Cardiac fibroblast (primary cell): Measurements from ENCODE around the gene TMLHE.
"Not testable (repeated sequence)": the region's sequence is repeated elsewhere in the genome, so short reads cannot be mapped to it uniquely, and the experiment has no call there.

ENCODE experiments used
- DNase-seq, 2 donors: peaks; one replicate each; pipeline versions ENCODE4 v3.0.0 to v3.0.0-alpha.2; 2010; ENCODE audit warnings: low read depth in 2 of 2
- H3K4me3 ChIP-seq, 2 donors: replicated peaks in 1 of 2; 1 replicate in 1 of 2; 2 replicates in 1 of 2; pipeline ENCODE4 v1.5.1; 2011; ENCODE audit warnings: low read depth in 2 of 2, low read length in 2 of 2, mild to moderate bottlenecking in 2 of 2, moderate library complexity in 1 of 2
- CTCF ChIP-seq: IDR thresholded peaks from one replicate; pipeline ENCODE4 v1.5.1; 2011; ENCODE audit warnings: low read depth, mild to moderate bottlenecking, low read length, inconsistent platforms

The TMLHE gene

GRCh38 chrX:155632431-155633100, 19.8 kb upstream of the TMLHE start:
- TF ChIP-seq CTCF = no peak
- H3K4me3 ChIP-seq = no peak overlapping the region
- peak in 1 of 2 donors; percentile 18 for DNase-seq

DNA sequence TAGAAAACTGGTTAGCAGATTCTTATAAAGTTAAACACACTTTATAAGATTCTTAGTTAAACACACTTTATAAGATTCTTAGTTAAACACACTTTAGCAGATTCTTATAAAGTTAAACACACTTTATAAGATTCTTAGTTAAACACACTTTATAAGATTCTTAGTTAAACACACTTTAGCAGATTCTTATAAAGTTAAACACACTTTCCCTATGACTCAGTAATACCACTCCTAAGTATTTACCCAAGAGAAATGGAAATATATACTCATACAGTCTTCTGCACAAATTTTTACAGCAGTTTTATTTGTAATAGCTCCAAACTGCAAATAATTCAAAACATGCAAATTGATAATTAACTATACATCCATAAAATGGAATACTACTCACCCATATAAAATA, 7.4 kb upstream of the TMLHE start:
- not testable (repeated sequence) for DNase-seq, H3K4me3 ChIP-seq

GRCh38 chrX:155615938-155616337, 3.2 kb upstream of the TMLHE start:
- H3K4me3 ChIP-seq = no peak overlapping the region

DNA sequence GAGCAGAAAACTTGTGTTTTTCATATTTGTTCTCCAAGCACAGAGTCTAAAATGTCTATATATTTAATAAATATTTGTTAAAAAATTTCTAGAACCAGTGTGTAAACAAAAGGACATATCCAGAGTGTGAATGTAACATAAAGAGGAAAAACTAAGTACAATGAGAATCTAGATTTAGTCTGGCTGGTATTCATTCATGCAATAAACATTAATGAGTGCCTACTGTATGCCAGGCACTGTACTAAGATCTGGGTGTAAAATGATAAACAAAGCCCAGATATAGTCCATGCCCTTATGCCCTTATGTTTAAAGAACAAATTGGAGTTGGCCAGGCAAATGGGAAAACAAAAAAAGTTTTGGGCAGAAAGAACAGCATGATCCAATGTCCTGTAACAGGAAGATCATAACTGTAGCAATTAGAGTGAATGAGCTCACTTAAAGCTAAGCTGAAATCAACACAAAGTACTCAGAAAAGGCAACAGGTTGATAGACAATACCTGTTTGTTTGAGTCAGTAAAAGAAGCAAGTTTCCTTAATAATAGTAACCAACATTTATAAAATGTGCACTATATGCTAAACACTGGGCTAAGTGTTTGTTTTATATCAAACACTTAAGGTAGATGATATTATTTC, 1.3 kb upstream of the TMLHE start:
- TF ChIP-seq CTCF = no peak
- no peak for DNase-seq
- no peak overlapping the region for H3K4me3 ChIP-seq

More at GRCh38 chrX:155615938-155616337, 3.2 kb upstream of the TMLHE start:
- no peak for DNase-seq
- no peak for TF ChIP-seq CTCF

DNA sequence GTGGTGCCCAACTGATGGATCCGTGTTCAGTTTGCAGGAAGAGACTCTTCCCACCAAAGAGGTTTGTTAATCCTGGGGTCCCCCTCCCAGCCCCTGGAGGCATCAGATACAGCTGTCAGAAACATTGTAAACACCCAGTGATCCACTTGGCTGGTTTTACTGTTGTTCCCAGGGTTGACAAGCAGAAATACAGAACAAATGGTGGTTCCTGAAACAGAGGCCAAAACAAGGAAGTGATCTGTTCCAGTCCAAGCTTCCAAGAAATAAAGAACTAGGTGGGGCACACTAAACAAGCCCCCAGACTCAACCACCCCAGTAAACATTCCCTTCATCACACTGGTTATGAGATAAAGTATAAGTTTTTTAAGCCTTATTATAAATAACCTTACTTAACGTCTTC, 1.4 kb downstream of the TMLHE start:
- peak overlapping the region in 1 of 2 donors; percentile 62 for H3K4me3 ChIP-seq
- DNase-seq = no peak
- TF ChIP-seq CTCF = no peak

- no peak overlapping the region for H3K4me3 ChIP-seq
Observed at GRCh38 chrX:155592981-155593380, 19.8 kb downstream of the TMLHE start.

GRCh38 chrX:155592331-155592730, 20.4 kb downstream of the TMLHE start:
- no peak for DNase-seq
- TF ChIP-seq CTCF = no peak
- no peak overlapping the region for H3K4me3 ChIP-seq

More at GRCh38 chrX:155592981-155593380, 19.8 kb downstream of the TMLHE start:
- no peak for DNase-seq
- no peak for TF ChIP-seq CTCF
